Measurements from ENCODE around the gene ZNF485.

The ZNF485 gene

DNA sequence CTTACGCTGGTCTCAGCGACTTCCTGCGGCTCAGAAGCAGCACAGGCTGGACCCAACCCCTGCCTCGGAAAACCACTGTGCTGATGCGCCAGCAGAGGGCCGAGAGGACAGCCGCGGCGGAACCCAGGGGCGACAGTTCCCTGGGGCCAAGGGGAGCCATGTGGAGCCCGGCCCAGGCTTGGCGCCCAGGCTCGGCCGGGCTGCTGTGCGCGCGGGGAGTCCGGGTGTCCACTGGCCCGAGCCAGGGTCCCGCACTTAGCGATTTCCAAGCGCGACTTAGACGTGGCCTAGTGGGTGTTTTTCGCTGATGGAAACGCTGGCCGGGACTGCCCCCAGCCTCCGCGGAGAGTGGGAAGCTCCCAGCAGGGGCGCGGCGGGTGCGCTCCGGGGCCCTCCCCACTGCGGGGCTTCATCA is 61.1 kb downstream of the ZNF485 start:
- DNase-seq (no peak), ATAC-seq (ENCODE audit: insufficient read depth, low read depth) (no peak)
- no peak overlapping the region for H3K4me3 ChIP-seq (ENCODE audit: low read depth in 1 of 2, low read length in 2 of 2)
- no peaks in the 10 kb centered on the region for H3K36me3 ChIP-seq (ENCODE audit: insufficient read depth, low read length)
- H3K27ac ChIP-seq (ENCODE audit: low read length): no peak overlapping the region
- H3K9me3 ChIP-seq (ENCODE audit: insufficient read depth, low read length, severe bottlenecking): no peaks in the 10 kb centered on the region
- no peak overlapping the region for H2AFZ ChIP-seq (ENCODE audit: low read depth, low read length)
- no peak for TF ChIP-seq EZH2 (IDR thresholded peaks at IDR 0.05; ENCODE audit: borderline replicate concordance, low read depth, low read length, severe bottlenecking)
- TF ChIP-seq, protein P1, sequence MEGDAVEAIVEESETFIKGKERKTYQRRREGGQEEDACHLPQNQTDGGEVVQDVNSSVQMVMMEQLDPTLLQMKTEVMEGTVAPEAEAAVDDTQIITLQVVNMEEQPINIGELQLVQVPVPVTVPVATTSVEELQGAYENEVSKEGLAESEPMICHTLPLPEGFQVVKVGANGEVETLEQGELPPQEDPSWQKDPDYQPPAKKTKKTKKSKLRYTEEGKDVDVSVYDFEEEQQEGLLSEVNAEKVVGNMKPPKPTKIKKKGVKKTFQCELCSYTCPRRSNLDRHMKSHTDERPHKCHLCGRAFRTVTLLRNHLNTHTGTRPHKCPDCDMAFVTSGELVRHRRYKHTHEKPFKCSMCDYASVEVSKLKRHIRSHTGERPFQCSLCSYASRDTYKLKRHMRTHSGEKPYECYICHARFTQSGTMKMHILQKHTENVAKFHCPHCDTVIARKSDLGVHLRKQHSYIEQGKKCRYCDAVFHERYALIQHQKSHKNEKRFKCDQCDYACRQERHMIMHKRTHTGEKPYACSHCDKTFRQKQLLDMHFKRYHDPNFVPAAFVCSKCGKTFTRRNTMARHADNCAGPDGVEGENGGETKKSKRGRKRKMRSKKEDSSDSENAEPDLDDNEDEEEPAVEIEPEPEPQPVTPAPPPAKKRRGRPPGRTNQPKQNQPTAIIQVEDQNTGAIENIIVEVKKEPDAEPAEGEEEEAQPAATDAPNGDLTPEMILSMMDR (IDR thresholded peaks at IDR 0.05; ENCODE audit: borderline replicate concordance, extremely low read depth, low read length, poor library complexity, severe bottlenecking): no peak
- no peaks in the 10 kb centered on the region for H4K20me1 ChIP-seq (ENCODE audit: insufficient read depth, low read length)
- no peak overlapping the region for H3K9ac ChIP-seq (ENCODE audit: low read depth, low read length)
- no peaks in the 10 kb centered on the region for H3K79me2 ChIP-seq (ENCODE audit: insufficient read depth, low read length)
- H3K4me2 ChIP-seq (ENCODE audit: insufficient read depth, low read length): no peak overlapping the region
- H3K27me3 ChIP-seq (ENCODE audit: insufficient read depth, low read length, poor library complexity): peaks cover 8% of the 10 kb centered on the region
- no peaks in the 10 kb centered on the region for H3K4me1 ChIP-seq (ENCODE audit: insufficient read depth, low read length)

Measured in DND-41 (cell line).